Stimulated activated CD8-positive, alpha-beta memory T cell treated with anti-CD3 and anti-CD28 coated beads, Interleukin-12 subunit alpha, Interleukin-12 subunit beta, amount 100 ng/mL, for 4 hours (primary cell): ENCODE results near the gene TSEN15.
A peak's percentile ranks its signal among the peaks of the same experiment; 100 is the strongest.

Experiments used
- DNase-seq: peaks from one replicate; pipeline ENCODE4 v3.0.0-alpha.2; 2020; ENCODE audit warnings: low read depth

TSEN15 gene

DNA sequence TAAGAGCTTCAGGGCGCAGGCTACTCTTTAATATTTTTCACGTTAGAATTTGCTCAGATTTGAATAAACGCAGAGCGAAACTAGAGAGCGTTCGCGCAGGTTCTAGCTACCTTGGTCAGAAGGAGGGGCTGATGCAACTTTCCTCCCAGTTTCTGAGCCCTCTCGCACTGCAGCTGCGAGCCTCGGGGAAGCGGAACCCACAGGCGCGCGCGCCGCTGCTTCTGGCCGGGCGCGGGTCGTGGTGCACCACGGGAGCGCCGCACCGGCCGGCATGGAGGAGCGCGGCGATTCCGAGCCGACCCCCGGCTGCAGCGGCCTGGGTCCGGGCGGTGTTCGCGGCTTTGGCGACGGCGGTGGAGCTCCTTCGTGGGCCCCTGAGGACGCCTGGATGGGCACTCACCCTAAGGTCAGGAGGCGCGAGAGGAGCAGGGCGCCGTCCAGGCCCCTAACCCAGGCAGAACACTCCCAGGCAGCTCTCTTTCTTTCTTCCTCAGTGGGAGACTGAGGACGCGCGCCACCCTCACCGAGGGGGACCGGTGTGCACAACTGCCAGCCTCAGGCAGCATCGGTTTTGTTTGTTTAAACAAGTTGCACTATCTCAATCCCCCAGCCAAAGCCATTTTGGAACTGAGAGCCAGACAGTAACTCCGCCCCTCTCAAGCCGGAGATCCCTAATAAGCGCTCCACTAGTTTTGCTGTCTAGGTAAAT lies at the start of gene TSEN15:
TSEN15 (plus strand) TSS at position 246 of the 709 bp plus-strand sequence; CDS start at position 272, 26 bp downstream.
- DNase-seq = peak; percentile 71

DNA sequence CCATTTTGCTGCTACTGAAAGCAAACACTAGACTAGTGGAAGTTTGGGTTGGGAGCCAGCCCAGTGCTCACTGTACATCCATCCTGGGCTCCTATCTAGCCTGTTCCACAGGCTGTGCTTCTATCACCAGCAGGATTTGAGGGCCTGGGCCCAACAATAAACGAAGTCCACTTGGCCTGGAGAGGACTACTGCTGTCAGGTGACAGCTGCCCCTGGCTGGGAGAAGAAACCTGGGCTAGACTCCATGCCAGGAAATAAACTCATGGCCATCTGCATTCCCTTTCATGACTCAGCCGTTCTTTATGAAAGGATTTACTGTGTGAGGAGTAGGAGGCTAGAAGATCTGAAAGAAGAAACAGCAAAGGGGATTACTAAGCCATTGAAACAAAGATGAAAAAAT lies 49.5 kb upstream of the TSEN15 start:
- no peak for DNase-seq

DNA sequence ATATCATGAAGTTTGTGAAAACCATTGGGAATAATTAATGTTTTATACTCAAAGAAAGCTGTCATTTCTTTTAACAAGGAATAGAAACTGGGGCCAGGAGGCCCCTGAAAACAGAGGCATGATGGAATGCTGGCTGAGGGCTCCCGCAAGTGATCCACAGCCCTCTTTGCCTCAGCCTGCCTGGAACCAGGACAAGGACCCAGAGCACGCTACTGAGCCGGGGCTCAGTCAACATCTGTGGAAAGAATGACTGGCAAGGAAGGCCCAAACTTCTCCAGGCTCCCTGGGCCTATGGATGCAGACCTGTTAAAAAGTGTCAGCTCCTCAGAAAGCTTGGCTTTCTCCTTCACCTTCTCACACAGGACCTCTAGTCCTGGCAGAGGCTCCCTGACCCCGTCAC lies 46.6 kb upstream of the TSEN15 start:
- DNase-seq = no peak

DNA sequence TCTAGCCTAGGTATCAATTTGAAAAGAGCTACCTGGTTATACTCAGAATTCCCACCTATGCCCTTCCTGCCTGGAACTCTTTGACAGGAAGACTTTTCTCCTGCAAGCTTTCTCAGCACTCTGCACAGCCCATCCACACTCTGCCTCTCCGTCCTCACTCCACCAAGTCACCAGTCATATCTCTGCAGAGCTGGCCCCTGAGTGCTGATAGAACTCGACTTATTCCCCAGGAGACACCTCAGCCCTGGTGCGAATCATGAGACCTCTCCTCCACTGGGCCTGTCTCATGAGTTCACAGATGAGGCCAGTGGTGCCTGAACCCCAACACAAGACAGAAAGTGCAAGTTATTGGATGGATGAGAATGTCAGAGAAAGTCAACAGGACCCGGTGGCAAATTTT lies 46.0 kb upstream of the TSEN15 start:
- no peak for DNase-seq

DNA sequence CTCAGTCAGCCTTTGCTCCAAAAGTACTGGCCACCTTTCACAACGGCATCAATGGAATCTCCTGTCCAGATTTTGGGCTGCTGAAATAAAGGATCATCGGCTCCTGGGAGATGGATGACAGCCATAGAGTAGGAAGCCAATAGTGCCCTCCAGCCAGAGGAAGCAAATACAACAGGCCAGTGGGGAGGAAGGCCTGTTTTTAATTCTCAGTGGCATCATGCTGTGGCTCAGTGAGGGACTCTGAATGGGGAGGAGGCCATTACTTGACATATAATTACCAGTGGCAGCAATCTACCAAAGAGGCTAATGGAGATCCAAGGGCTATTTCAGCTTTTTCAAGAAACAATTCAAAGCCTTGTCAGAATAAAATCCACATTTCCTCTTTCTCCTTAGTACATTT lies 40.7 kb upstream of the TSEN15 start:
- no peak for DNase-seq

DNA sequence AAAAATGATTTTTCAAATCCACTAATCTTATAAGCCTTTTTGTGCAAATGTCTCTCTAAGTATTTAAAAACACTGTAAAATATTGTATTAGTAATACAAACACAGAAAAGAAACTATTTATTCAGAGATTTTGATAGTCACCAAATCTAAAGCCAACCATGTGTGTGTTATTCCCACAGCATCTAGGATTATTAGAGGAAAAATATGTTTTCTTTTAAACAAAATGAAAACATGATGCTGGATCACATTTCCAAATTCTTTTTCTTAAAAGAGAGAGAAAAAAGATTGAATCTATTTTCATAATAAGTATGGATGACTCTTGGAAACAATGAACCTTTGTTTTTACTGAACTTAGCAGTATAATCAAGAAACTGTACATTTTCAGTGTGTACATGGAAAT lies 39.3 kb upstream of the TSEN15 start:
- DNase-seq = no peak

DNA sequence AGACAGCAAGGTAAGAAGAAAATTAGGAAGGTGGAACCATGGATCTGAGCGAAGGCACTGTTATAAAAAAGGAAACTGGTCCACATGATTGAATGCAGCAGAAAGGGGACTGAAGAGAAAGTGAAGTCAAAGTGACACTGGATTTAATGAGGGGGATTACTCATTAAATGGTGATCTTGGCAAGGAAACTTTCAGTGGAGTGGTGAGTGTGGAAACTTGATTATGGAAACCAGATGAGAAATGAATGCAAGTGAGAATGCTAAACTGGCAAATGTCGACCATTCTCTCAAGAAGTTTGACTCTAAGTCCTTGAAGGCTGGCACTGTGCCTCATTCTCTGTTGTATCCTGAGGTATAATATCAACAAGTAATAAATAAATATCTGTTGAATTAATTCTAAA lies 37.3 kb upstream of the TSEN15 start:
- DNase-seq = no peak

DNA sequence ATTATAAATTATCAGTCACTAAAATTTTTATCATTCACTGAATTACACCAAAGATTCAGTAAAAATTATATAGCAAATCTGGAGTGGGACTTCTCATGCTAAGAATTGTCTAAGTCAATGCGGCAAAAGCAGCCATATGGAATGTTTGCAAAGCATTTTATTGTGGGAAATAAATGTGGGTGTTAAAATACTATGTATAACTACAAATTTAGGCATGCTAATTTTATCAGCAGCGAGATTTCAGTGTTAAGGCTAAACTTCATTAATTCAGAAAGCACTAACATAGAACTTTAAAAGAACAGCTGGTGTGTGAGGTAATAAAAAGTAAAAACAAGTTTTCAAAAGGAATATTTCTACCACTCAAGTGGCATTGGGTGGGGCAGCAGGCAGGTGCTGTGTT lies 35.4 kb upstream of the TSEN15 start:
- no peak for DNase-seq

DNA sequence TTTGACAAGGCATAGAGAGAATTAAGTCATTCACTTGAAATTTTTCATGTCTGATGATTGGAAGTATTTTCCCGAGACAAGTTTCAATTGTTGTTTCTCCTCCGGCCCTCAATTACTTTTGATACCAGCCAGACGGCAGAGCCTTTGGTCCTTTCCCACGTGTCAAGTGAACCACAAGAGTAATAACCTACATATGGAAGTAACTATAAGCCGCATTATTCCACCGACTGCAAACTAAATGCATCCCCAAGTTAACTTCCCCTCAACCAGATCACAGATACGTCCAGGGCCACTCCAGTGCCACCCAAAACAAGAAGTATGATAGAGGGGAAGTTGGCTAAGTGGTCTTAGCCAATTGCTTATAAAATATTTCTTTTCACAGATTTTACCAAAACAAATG lies 34.2 kb upstream of the TSEN15 start:
- no peak for DNase-seq

DNA sequence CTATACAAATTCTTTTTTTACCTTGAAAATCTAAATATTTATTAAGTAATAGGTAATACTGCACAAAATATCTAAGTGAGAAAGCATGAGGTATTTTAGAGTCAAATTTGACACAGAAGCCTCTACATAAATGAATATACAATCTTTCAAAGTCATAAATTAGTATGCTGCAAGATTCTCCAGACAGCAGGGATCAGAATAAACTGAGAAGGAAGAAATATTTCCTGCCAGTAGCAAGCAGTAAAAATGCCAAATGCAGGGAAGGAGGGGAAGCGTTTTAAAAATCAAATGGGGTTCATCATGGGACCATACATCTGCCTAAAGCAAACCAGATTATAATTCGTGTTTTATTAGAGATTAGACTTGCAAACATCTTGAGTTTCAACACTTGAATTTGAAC lies 32.9 kb upstream of the TSEN15 start:
- DNase-seq = no peak

DNA sequence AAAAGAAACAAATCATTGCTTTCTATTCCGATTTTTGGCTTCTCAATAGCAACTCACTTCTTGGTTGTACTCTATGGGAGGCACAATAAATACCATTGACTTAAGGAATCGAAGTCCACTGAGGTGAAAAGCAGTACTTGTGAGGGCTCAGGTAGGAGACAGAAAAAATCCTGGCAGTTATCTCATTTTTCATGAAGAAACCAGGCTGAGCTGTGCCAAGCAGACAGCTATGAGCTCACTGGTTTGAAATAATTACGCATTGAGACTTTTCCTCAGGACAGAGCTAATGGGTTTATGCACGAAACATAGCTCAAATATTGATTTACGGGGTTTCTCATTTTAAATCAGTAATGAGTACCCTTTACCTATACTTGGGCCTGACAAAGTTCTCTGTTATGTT lies 32.5 kb upstream of the TSEN15 start:
- no peak for DNase-seq

DNA sequence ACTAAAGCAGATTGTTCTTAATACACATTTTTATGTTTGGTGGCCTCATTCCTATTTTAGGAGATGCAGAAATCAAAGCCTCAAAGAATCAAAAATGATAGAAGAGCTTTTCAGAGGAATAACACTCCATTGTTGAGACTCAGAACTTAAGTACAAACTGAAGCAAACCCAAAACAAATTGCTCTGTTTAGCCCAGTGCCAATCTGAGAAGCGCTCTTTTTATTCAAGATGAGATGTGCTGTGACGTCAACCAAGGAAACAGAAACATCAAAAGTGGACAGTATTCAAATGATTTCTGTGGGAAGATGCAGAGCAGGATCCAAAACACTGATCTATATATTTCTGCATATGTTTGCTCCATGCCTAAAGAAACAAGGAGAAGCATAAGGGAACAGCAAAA lies 32.0 kb upstream of the TSEN15 start:
- no peak for DNase-seq

DNA sequence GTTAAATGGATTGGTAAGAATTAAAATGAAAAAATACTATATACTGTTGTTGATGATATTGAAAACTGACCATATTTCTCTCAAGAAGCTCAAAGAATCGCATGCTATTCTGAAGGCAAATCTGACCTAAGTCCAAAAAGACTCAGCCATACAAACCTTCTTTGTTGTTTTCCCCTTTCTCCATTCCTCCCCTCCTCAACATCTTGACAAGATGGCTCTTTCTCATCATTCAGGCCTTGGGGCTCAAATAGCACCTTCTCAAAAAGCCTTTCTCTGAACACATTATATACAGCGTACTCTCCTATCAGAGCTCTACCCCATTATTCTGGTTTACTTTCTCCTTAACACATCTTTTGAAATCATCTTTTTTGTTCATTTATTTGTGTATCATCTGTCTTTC lies 31.2 kb upstream of the TSEN15 start:
- no peak for DNase-seq

DNA sequence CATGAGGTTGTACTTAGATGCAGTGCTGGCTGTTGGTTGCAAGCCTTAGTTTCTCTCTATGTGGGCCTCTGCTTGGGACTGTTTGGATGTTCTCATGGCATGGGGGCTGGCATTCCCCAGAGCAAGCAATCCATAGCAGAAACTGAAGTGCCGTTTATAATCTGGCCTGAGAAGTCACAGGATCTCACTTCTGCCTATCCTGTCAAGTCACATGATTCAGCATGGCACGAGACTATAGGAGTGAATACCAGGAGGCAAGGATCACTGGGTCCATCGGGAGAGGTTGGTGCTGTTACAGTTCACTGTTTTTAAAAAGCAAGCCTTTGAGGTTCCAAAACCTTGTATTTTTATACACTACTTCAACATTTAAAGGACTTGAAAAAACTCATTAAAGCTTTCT lies 30.7 kb upstream of the TSEN15 start:
- no peak for DNase-seq

DNA sequence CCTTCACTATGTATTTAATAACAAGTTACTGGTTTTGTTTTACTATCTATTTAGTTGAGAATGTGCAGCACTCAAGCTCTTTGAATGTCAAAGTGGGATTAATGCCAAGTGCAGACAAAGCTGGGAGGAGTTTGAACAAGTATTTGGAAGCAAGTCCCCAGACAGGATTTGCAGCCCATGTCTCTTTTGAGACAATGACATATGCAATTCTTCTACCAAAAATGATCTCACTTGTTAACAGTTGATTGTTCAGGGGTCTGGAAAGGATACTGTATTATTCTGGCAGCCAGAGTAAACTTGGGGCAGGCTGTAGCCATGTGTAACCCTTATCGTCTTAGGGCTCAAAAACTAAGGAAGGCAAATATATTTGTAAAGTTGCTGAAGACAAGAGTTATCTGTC lies 29.8 kb upstream of the TSEN15 start:
- no peak for DNase-seq

DNA sequence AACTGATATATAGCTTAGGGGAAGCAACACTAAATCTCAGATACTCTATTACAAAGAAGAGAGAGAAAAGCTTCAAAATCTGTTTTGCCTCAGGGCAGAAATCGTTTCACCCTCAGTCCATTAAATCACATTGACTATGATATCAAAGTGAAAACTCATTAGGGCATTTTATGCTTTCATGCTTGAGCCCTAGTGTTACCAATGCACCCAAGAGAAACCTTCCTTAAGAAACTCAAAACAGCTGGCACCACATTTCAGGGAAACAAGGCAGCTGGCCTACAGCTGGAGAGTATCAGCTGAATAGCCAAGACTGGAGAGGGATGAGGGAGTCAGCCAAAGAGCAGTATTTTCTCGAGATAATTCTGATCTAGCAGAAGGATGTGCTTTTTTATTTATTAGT lies 28.9 kb upstream of the TSEN15 start:
- DNase-seq = no peak

DNA sequence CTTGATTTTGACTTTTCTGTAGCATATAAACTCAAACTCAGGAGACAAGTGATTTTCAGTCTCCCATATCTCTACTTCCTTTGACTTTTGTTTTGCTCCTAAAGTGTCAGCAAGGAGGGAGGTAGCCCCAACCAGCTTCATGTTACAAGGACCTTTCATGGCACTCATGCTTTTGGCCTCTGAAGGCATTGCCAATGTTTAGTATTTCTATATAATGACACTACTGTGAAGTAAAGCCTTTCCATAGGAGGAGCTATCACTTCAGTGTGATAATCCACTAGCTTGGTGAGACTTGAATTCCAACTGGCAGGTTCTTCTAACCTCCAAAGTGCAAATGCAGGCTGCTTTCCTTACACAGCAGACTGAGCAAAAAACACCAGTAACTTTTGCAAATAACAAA lies 28.4 kb upstream of the TSEN15 start:
- no peak for DNase-seq

DNA sequence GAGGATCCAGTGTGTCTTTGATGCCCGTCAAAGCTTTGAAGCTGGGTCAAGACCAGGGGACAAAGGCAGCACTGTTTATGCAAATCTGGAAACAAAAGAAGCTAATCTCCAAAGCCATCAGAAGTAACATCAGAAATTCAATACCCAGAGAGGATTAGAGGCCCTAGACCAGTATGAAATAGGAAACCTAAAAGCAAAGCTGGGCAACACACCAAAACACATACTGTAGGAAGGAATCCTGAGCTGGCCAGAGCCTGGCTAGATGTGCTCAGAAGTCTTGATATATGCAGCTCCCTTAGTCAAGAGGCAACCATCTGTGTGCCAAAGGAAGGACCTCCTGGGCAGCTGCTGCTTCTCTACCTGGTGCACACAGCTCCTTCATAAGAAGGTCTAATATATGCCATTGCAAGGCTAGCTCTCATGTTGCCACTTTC lies 26.3 kb upstream of the TSEN15 start:
- no peak for DNase-seq

DNA sequence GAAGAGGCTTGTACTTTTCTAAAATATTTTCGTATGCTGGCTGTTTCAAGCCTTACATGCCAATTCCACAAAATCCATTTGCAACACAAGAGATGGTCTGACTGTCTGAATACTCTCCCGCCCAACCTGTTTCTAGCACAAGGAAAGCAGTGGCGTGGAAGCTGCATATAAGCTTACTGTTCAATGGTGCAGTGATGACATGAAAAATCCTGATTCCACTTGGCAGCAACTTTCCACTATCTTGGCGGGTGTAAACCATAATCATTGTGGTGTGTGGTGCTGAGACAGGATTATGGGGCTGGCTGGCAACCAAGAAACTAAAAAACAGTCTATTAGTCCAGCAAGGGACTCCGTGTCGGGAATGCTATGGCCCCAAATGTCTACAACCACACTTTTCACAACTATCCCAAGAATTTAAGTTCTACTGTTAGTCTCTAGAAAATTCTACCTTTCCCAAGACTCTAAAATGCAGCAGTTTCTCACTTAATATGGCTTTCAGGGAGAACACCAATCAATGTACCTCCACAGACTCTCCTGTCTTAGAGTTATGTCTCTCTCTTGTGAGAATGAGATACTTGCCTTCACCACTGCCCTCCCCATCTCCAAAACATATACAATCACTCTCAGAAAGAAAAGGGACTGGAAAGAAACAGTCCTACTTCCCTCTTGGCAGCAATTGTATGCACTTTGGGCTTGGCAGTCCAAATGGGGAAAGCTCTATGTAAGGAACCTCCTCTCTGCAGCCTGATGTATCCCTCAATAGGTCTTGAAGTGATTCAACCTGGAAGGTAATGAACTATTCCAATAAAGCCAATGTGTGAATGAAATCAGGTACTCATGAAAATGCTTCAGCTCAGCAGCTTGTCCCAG lies 23.5 kb upstream of the TSEN15 start:
- no peak for DNase-seq

DNA sequence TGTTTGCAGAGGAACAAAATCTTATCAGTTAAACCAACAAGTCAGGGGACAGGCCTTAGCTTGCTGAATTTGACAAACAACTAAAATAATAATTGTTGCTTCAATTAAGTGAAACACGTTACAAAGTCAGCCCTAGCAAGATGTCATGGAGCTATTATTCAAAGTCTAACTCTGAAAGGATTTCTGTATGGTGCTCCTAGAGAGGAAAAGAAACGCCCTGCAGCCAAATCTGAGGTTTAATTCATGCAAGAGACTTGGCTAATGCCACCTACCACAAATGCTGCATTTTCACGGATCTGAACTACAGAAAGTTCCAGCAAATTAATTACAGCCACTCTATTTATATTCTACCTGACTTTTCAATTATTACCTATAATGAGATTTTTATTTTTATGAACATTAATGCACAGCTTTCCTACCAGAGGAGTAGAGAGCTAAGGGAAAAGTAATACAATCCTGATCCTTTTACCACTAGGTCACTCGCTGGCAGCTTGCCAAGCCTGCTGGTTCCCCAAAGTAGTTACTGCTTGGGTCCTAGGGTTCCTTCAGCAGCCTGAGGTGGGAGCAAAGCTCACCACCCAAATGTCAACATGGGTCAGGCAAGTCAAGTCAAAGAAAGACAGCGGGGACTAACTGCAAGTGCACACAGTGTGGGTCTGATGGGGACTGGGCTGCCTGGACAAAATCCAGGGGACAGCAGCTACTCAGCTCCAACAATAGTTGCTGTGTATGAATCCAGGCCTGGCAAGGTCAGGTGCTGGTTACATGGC lies 22.5 kb upstream of the TSEN15 start:
- no peak for DNase-seq

DNA sequence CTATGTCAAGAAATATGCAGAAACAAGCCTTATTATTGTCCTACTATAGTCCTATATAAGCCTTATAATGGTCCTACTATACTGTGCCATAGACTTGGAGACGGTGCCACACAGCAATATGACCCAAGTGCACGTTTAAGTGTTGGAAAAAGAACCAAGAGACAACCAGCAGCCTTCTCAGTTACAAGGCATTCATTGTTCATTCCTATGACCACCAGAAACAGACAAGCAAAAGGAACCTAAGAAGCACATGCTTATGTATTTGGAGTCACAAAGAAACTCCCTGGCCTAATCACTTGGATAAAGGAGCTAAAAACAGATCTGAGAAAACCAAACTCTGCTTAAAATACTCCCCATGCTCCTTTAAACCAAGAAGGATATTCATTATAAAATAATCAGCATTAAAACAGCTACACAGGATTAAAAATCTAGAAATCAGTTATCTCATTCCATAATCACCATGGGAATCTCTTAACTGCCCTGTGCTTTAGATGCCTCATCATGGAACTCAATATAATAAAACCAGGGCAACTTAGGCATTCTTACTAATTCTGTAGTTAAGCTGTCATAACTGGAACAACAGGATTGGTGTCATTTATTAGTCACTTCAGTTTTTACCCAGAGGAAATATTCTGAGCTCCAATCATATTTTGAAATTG lies 21.0 kb upstream of the TSEN15 start:
- no peak for DNase-seq

DNA sequence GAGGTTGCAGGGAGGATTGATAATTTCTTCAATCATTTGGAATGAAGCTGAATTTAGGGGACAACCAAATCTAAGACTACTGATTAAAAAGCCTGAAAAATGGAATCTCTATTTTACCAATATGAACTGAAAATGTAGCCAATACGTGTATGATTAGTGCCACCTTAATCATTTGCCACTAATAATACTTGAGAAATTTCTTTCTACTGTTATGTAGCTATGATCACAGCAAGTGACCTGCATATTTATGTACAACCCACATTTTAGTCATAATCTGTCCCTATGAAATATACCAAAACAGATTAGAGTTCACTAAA lies 20.5 kb upstream of the TSEN15 start:
- no peak for DNase-seq
